Liver (tissue), 9 donors: ENCODE data around the gene PALLD. TPM values are rescaled to one million over a fixed set of nuclear protein-coding genes. Genes with fewer than 3 reads are reported as not detected.

Experiments used
- DNase-seq: peaks from one replicate; pipeline ENCODE4 v3.0.0-alpha.2; 2017; ENCODE audit warnings: low spot score
- H3K27ac ChIP-seq, 2 donors: one replicate each; pipeline ENCODE4 v1.7.0; 2013; ENCODE audit warnings: inconsistent platforms in 2 of 2, low read length in 2 of 2, control low read depth in 1 of 2, low read depth in 1 of 2, mild to moderate bottlenecking in 1 of 2
- H3K27me3 ChIP-seq, 4 donors: one replicate each; pipeline versions ENCODE4 v1.6.1 to v1.7.0; 2013; ENCODE audit warnings: low read length in 3 of 4, inconsistent platforms in 1 of 4, mild to moderate bottlenecking in 1 of 4, moderate library complexity in 1 of 4; ENCODE audit not compliant: control insufficient read depth in 4 of 4, insufficient read depth in 4 of 4
- H3K36me3 ChIP-seq, 4 donors: one replicate each; pipeline versions ENCODE4 v1.6.1 to v1.7.0; 2013; ENCODE audit warnings: low read length in 3 of 4, mild to moderate bottlenecking in 3 of 4, low read depth in 1 of 4, moderate library complexity in 1 of 4; ENCODE audit not compliant: control insufficient read depth in 4 of 4, insufficient read depth in 3 of 4
- H3K4me1 ChIP-seq, 4 donors: one replicate each; pipeline versions ENCODE4 v1.6.1 to v1.7.0; 2013; ENCODE audit warnings: low read length in 3 of 4, mild to moderate bottlenecking in 3 of 4, moderate library complexity in 1 of 4; ENCODE audit not compliant: control insufficient read depth in 4 of 4, insufficient read depth in 4 of 4
- H3K4me3 ChIP-seq, 3 donors: one replicate each; pipeline versions ENCODE4 v1.6.1 to v1.7.0; 2013; ENCODE audit warnings: low read length in 3 of 3, control low read depth in 1 of 3, low read depth in 1 of 3, mild to moderate bottlenecking in 1 of 3
- H3K9ac ChIP-seq, 2 donors: one replicate each; pipeline ENCODE4 v1.7.0; 2013; ENCODE audit warnings: low read length in 2 of 2, mild to moderate bottlenecking in 2 of 2, moderate library complexity in 2 of 2, control low read depth in 1 of 2, low read depth in 1 of 2
- H3K9me3 ChIP-seq, 4 donors: one replicate each; pipeline versions ENCODE4 v1.6.1 to v1.7.0; 2013; ENCODE audit warnings: low read length in 3 of 4; ENCODE audit not compliant: control insufficient read depth in 4 of 4
- EGR1 ChIP-seq, 2 donors: IDR thresholded peaks; 2 replicates each; pipeline ENCODE4 v1.6.1; 2016 to 2018; ENCODE audit warnings: antibody characterized with exemption in 2 of 2, low read depth in 2 of 2
- FOXA1 ChIP-seq: IDR thresholded peaks from 2 replicates; pipeline ENCODE4 v1.6.1; 2016; ENCODE audit warnings: antibody characterized with exemption
- FOXA2 ChIP-seq: IDR thresholded peaks from 2 replicates; pipeline ENCODE4 v1.6.1; 2016; ENCODE audit warnings: antibody characterized with exemption
- GABPA ChIP-seq, 2 donors: IDR thresholded peaks in 1 of 2; conservative IDR thresholded peaks in 1 of 2; 2 replicates each; pipeline ENCODE4 v1.6.1; 2016; ENCODE audit warnings: antibody characterized with exemption in 2 of 2, mild to moderate bottlenecking in 1 of 2, moderate library complexity in 1 of 2
- HNF4A ChIP-seq, 2 donors: conservative IDR thresholded peaks; 2 replicates each; pipeline ENCODE4 v1.6.1; 2016; ENCODE audit warnings: antibody characterized with exemption in 2 of 2, mild to moderate bottlenecking in 2 of 2
- HNF4G ChIP-seq: IDR thresholded peaks from 2 replicates; pipeline ENCODE4 v1.6.1; 2016; ENCODE audit warnings: antibody characterized with exemption
- JUND ChIP-seq, 2 donors: IDR thresholded peaks; 2 replicates each; pipeline ENCODE4 v1.6.1; 2016; ENCODE audit warnings: antibody characterized with exemption in 2 of 2
- NR2F2 ChIP-seq: IDR thresholded peaks from 2 replicates; pipeline ENCODE4 v1.6.1; 2016; ENCODE audit warnings: antibody characterized with exemption
- RAD21 ChIP-seq, 2 donors: IDR thresholded peaks; 2 replicates each; pipeline ENCODE4 v1.6.1; 2016; ENCODE audit warnings: antibody characterized with exemption in 2 of 2, mild to moderate bottlenecking in 2 of 2
- RXRA ChIP-seq, 2 donors: IDR thresholded peaks; 2 replicates each; pipeline ENCODE4 v1.6.1; 2017 to 2018; ENCODE audit warnings: antibody characterized with exemption in 2 of 2, mild to moderate bottlenecking in 1 of 2
- SP1 ChIP-seq: IDR thresholded peaks from 2 replicates; pipeline ENCODE4 v1.6.1; 2018; ENCODE audit warnings: antibody characterized with exemption, mild to moderate bottlenecking
- TAF1 ChIP-seq: conservative IDR thresholded peaks from 2 replicates; pipeline ENCODE4 v1.6.1; 2016; ENCODE audit warnings: antibody characterized with exemption, mild to moderate bottlenecking
- YY1 ChIP-seq: IDR thresholded peaks from 2 replicates; pipeline ENCODE4 v1.6.1; 2016; ENCODE audit warnings: antibody characterized with exemption, mild to moderate bottlenecking
- WGBS: extraction: QIAGEN DNeasy Blood & Tissue Kit; methylation state at CpG from one replicate; pipeline ENCODE4 v1.1.7; 2013; 5-methylcytosine and 5-hydroxymethylcytosine counted together
- polyA plus RNA-seq, 2 donors: library from polyadenylated mRNA; stranded (reverse) in 1 of 2; unstranded in 1 of 2; fragments of 200-250 nt in 1 of 2; fragments of >200 nt in 1 of 2; fragmentation: Nextera tagmentation in 1 of 2; extraction: Ambion mirVana in 1 of 2; gene quantifications; one replicate each; pipeline versions ENCODE4 v1.2.1 to v1.2.3, GENCODE V29; 2013 to 2015
- total RNA-seq, 2 donors: library from RNA; depleted of rRNA; stranded (reverse); fragments of >200 nt; gene quantifications; one replicate each; pipeline ENCODE4 v1.2.3, GENCODE V29; 2014
- TF ChIP-seq, protein P1 (sequence below): IDR thresholded peaks from 2 replicates; pipeline ENCODE4 v1.6.1; 2016; ENCODE audit warnings: antibody characterized with exemption
- TF ChIP-seq, protein P2 (sequence below): IDR thresholded peaks from 2 replicates; pipeline ENCODE4 v1.6.1; 2016; ENCODE audit warnings: antibody characterized with exemption
- TF ChIP-seq, protein P3 (sequence below): IDR thresholded peaks from 2 replicates; pipeline ENCODE4 v1.6.1; 2016; ENCODE audit warnings: antibody characterized with exemption, mild to moderate bottlenecking
- TF ChIP-seq, protein P4 (sequence below): fragments of 150-350 bp; IDR thresholded peaks from 2 replicates; pipeline ENCODE4 v1.5.1; 2017; ENCODE audit warnings: improper control_type of control experiment, low read depth, low read length; ENCODE audit not compliant: missing input control
- TF ChIP-seq, protein P5 (sequence below): IDR thresholded peaks from 2 replicates; pipeline ENCODE4 v1.6.1; 2016; ENCODE audit warnings: antibody characterized with exemption
- donor health status: healthy.
- donor health status: healthy.
- donor health status: healthy.
- donor health status: healthy.
- donor health status: healthy.

The PALLD gene
- total and polyA plus RNA-seq, 4 donors = 9.0 to 26.3 (median 14.7) TPM

DNA sequence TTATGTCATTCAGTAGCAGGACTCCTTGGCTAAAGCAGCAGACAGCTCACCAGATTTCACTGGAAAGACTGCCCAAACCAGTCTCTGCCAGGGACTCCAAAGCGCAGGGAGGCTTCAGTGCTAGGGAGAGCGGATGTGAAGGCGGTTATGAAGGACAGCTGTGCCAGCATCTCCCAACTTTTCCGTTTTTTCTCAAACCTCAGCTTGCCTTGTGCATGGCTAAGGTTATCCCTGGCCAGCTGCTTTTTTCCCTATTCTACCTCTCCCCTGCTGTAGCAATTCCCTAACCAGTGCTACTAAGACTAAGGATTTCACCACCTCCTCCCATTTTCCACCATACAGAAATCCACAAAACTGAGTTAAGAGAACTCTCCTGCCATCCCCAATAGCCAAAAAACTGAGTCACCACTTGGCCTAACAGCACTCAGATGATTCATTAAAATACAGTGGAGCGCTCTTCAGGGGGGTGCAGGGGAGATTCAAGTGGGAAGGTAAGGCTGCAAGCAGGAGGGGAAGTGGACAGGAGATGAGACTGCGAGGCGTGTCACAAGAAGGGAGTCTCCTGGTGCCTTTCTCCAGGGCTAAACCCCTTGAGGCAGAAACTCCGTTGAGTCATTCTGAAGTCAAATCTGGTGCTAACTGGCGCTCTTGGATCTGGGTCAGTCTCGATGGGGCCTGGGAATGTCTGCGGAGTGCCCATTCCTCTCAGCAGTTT, 90.7 kb downstream of the PALLD start:
- no peaks in the 10 kb centered on the region for H3K36me3 ChIP-seq
- no peak overlapping the region for H3K9ac ChIP-seq
- TF ChIP-seq RAD21 (IDR thresholded peaks at IDR 0.05) (no peak), NR2F2 (no peak), GABPA (IDR thresholded peaks at IDR 0.05 in 1 of 2, conservative IDR thresholded peaks at IDR 0.05 in 1 of 2) (no peak), SP1 (no peak), TAF1 (no peak), JUND (IDR thresholded peaks at IDR 0.05) (no peak), HNF4G (no peak), FOXA2 (no peak), FOXA1 (no peak), HNF4A (conservative IDR thresholded peaks at IDR 0.05) (no peak), RXRA (IDR thresholded peaks at IDR 0.05) (no peak), YY1 (no peak), EGR1 (IDR thresholded peaks at IDR 0.05; ENCODE audit: low read depth in 2 of 2) (no peak)
- TF ChIP-seq, protein P1, sequence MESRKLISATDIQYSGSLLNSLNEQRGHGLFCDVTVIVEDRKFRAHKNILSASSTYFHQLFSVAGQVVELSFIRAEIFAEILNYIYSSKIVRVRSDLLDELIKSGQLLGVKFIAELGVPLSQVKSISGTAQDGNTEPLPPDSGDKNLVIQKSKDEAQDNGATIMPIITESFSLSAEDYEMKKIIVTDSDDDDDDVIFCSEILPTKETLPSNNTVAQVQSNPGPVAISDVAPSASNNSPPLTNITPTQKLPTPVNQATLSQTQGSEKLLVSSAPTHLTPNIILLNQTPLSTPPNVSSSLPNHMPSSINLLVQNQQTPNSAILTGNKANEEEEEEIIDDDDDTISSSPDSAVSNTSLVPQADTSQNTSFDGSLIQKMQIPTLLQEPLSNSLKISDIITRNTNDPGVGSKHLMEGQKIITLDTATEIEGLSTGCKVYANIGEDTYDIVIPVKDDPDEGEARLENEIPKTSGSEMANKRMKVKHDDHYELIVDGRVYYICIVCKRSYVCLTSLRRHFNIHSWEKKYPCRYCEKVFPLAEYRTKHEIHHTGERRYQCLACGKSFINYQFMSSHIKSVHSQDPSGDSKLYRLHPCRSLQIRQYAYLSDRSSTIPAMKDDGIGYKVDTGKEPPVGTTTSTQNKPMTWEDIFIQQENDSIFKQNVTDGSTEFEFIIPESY = no peak
- TF ChIP-seq, protein P2, sequence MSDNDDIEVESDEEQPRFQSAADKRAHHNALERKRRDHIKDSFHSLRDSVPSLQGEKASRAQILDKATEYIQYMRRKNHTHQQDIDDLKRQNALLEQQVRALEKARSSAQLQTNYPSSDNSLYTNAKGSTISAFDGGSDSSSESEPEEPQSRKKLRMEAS = no peak
- TF ChIP-seq, protein P3, sequence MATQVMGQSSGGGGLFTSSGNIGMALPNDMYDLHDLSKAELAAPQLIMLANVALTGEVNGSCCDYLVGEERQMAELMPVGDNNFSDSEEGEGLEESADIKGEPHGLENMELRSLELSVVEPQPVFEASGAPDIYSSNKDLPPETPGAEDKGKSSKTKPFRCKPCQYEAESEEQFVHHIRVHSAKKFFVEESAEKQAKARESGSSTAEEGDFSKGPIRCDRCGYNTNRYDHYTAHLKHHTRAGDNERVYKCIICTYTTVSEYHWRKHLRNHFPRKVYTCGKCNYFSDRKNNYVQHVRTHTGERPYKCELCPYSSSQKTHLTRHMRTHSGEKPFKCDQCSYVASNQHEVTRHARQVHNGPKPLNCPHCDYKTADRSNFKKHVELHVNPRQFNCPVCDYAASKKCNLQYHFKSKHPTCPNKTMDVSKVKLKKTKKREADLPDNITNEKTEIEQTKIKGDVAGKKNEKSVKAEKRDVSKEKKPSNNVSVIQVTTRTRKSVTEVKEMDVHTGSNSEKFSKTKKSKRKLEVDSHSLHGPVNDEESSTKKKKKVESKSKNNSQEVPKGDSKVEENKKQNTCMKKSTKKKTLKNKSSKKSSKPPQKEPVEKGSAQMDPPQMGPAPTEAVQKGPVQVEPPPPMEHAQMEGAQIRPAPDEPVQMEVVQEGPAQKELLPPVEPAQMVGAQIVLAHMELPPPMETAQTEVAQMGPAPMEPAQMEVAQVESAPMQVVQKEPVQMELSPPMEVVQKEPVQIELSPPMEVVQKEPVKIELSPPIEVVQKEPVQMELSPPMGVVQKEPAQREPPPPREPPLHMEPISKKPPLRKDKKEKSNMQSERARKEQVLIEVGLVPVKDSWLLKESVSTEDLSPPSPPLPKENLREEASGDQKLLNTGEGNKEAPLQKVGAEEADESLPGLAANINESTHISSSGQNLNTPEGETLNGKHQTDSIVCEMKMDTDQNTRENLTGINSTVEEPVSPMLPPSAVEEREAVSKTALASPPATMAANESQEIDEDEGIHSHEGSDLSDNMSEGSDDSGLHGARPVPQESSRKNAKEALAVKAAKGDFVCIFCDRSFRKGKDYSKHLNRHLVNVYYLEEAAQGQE = no peak
- TF ChIP-seq, protein P4, sequence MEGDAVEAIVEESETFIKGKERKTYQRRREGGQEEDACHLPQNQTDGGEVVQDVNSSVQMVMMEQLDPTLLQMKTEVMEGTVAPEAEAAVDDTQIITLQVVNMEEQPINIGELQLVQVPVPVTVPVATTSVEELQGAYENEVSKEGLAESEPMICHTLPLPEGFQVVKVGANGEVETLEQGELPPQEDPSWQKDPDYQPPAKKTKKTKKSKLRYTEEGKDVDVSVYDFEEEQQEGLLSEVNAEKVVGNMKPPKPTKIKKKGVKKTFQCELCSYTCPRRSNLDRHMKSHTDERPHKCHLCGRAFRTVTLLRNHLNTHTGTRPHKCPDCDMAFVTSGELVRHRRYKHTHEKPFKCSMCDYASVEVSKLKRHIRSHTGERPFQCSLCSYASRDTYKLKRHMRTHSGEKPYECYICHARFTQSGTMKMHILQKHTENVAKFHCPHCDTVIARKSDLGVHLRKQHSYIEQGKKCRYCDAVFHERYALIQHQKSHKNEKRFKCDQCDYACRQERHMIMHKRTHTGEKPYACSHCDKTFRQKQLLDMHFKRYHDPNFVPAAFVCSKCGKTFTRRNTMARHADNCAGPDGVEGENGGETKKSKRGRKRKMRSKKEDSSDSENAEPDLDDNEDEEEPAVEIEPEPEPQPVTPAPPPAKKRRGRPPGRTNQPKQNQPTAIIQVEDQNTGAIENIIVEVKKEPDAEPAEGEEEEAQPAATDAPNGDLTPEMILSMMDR = no peak
- TF ChIP-seq, protein P5, sequence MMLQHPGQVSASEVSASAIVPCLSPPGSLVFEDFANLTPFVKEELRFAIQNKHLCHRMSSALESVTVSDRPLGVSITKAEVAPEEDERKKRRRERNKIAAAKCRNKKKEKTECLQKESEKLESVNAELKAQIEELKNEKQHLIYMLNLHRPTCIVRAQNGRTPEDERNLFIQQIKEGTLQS = no peak
- H3K27ac ChIP-seq = no peak overlapping the region
- no peaks in the 10 kb centered on the region for H3K9me3 ChIP-seq
- H3K4me3 ChIP-seq = no peak overlapping the region
- DNase-seq = no peak
- 88% methylated on average over 11 of the region's 11 CpGs for WGBS
- no peaks in the 10 kb centered on the region for H3K27me3 ChIP-seq
- no peaks in the 10 kb centered on the region for H3K4me1 ChIP-seq
